Ovary (tissue), 9 donors: ENCODE results near the gene SERPINB7. TPM values are rescaled to one million over a fixed set of nuclear protein-coding genes. Genes with fewer than 3 reads are reported as not detected.

Experiments
- DNase-seq, 5 donors: peaks; one replicate each; pipeline ENCODE4 v3.0.0-alpha.2; 2019 to 2020
- H3K27ac ChIP-seq, 2 donors: fragments of 200-600 bp; one replicate each; pipeline versions ENCODE4 v1.5.1 to v1.8.0; 2019 to 2022
- H3K27me3 ChIP-seq: fragments of 200-600 bp; one replicate; pipeline ENCODE4 v1.8.0; 2022
- H3K36me3 ChIP-seq: fragments of 200-600 bp; sonication (generic); one replicate; pipeline ENCODE4 v1.5.1; 2019
- H3K4me1 ChIP-seq: one replicate; pipeline ENCODE4 v1.8.1; 2013; ENCODE audit warnings: mild to moderate bottlenecking, moderate library complexity; ENCODE audit not compliant: insufficient read depth
- H3K4me3 ChIP-seq: fragments of 200-600 bp; sonication (generic); one replicate; pipeline ENCODE4 v1.5.1; 2017
- H3K9me3 ChIP-seq, 2 donors: fragments of 200-600 bp in 1 of 2; sonication (generic) in 1 of 2; one replicate each; pipeline versions ENCODE4 v1.5.1 to v1.8.1; 2013 to 2019; ENCODE audit warnings: mild to moderate bottlenecking in 1 of 2, moderate library complexity in 1 of 2
- EP300 ChIP-seq: sonication (generic); formaldehyde crosslinking; IDR thresholded peaks from one replicate; pipeline ENCODE4 v1.6.1; 2017; ENCODE audit warnings: antibody characterized with exemption
- POLR2A ChIP-seq: fragments of 450-650 bp; IDR thresholded peaks from one replicate; pipeline ENCODE4 v1.6.1; 2017; ENCODE audit warnings: antibody characterized with exemption, mild to moderate bottlenecking, moderate library complexity
- WGBS, 3 donors: extraction: QIAGEN DNeasy Blood & Tissue Kit in 1 of 3; methylation state at CpG; one replicate each; pipeline versions ENCODE4 v1.1.5 to v1.1.7; 2013 to 2017; 5-methylcytosine and 5-hydroxymethylcytosine counted together
- intact Hi-C, 4 donors: fragments of 100-400 bp; cut with DNase I; formaldehyde crosslinking; loops; one replicate each; pipeline versions ENCODE4 v1.11.0 to v1.15.1; 2022 to 2023
- polyA plus RNA-seq, 2 donors: library from polyadenylated mRNA; stranded (reverse); fragments of 200-250 nt in 1 of 2; fragments of 350-450 nt in 1 of 2; fragmentation: Illumina TruSeq in 1 of 2; extraction: RNeasy Lipid Tissue Mini Kit (QIAGEN cat#74804) in 1 of 2; gene quantifications; one replicate each; pipeline ENCODE4 v1.2.3, GENCODE V29; 2013 to 2014
- total RNA-seq, 7 donors: library from RNA; depleted of rRNA in 2 of 7; stranded (reverse); fragments of >200 nt in 2 of 7; fragmentation: NEBNext Ultra II Directional in 3 of 7; extraction: Animal tissue kit (Norgen Biotek cat#: 25700) in 3 of 7; gene quantifications; one replicate each; pipeline versions ENCODE4 v1.1.0 to v1.2.4, GENCODE V29; 2016 to 2023
- TF ChIP-seq, protein P1 (sequence below), 3 donors: fragments of 450-650 bp in 2 of 3; fragments of 200-600 bp in 1 of 3; IDR thresholded peaks; one replicate each; pipeline versions ENCODE4 v1.5.1 to v1.8.0; 2016 to 2022; ENCODE audit warnings: antibody characterized with exemption in 3 of 3, mild to moderate bottlenecking in 1 of 3
- donor health status: DM: no; HTN: no; CAD: no; lungs with moderate emphysema.
- donor health status: DM: no; HTN: no; CAD: no.
- donor health status: Bipolar disorder and iron deficiency.
- donor health status: DM: yes; HTN: yes; CAD: no.
- donor health status: DM: no; HTN: no; CAD: no.
- donor health status: DM: yes; HTN: yes; CAD: no.

Gene SERPINB7
- total and polyA plus RNA-seq, 9 donors: 0.06 to 0.23 (median 0.10) TPM; not detected in 5

DNA sequence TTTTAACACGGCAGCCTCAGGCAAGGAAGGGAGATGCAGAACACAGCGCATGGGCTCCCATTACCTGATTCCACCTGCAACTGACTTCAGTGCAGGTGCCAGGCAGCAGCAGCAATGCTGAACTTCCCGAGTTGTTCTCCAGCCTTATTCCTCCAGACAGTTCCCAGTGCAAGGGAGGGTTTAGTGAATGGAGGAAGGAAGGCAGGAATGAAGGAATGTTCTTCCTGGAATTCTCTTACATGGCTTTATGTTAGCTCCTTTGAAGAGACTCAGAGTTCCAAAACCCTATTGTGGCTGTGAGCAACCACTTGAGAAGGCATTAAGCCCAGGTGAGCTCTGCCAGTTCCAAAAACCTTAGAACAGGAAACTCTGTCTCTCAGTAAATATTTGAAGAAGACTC lies 45.5 kb downstream of the SERPINB7 start:
- Histone ChIP-seq H3K27me3 (no peaks in the 10 kb centered on the region), H3K36me3 (no peaks in the 10 kb centered on the region), H3K9me3 (no peaks in the 10 kb centered on the region), H3K4me1 (no peaks in the 10 kb centered on the region), H3K27ac (no peak overlapping the region), H3K4me3 (no peak overlapping the region)
- TF ChIP-seq, protein P1, sequence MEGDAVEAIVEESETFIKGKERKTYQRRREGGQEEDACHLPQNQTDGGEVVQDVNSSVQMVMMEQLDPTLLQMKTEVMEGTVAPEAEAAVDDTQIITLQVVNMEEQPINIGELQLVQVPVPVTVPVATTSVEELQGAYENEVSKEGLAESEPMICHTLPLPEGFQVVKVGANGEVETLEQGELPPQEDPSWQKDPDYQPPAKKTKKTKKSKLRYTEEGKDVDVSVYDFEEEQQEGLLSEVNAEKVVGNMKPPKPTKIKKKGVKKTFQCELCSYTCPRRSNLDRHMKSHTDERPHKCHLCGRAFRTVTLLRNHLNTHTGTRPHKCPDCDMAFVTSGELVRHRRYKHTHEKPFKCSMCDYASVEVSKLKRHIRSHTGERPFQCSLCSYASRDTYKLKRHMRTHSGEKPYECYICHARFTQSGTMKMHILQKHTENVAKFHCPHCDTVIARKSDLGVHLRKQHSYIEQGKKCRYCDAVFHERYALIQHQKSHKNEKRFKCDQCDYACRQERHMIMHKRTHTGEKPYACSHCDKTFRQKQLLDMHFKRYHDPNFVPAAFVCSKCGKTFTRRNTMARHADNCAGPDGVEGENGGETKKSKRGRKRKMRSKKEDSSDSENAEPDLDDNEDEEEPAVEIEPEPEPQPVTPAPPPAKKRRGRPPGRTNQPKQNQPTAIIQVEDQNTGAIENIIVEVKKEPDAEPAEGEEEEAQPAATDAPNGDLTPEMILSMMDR (IDR thresholded peaks at IDR 0.05): no peak
- TF ChIP-seq POLR2A (no peak), EP300 (no peak)
- WGBS, 3 donors: 82 to 86% (median 83%) methylated on average over 3 of the region's 3 CpGs
- no peak for DNase-seq
- intact Hi-C loops: no loop called here

DNA sequence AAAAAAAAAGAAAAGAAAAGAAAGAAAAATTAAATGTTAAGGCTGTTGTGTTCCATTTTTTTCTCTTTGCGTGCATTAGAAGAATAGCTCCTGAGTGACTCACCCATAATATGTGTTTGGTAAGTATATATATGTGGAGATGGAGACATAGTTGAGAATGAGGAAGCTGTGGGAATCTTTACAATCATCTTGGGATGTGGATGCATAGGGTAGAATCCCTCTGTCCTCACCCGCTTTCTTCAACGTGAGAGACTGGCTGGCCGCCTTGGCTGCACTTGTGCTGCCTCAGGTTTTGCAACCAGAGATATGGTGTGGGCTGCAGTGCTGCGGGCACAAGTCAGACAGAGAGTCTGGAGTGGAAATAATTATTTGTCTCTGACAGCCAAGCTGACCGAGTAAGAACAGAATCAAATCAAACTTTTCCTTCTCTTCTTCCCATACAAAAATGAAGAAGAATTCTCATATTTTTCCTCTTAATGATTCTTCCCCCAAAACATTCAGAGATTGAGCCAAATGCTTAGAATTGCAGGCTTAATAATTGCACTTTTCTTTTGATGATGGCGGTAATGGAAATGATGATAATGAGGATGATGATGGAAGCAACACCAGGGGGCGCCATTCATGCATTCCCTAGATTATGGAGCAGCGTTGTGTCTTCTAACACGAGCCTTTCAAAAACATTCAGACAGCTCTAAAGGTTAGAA lies 48.5 kb downstream of the SERPINB7 start:
- WGBS, 3 donors: 71 to 76% (median 72%) methylated on average over 10 of the region's 10 CpGs
- Histone ChIP-seq H3K27ac (no peak overlapping the region), H3K9me3 (no peaks in the 10 kb centered on the region), H3K4me3 (no peak overlapping the region), H3K36me3 (no peaks in the 10 kb centered on the region), H3K4me1 (no peaks in the 10 kb centered on the region), H3K27me3 (no peaks in the 10 kb centered on the region)
- no peak for DNase-seq
- TF ChIP-seq EP300 (no peak), POLR2A (no peak)
- TF ChIP-seq, protein P1 (IDR thresholded peaks at IDR 0.05): no peak
- intact Hi-C loops: no loop called here

DNA sequence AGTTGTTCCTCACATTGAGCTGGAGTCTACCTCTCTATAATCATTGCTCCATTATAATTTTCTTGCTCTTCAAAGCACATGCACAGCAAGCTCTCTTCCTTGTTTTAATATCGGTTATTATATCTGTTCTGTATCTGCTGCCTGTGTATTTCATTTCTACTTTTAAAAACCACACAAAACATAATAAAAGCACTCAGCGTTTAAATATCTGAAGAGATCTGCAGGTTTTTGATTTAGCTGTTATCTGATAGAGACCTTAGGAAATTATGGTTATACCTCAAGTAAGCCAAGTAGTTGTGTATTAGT lies 49.0 kb downstream of the SERPINB7 start:
- no peaks in the 10 kb centered on the region for H3K4me1 ChIP-seq
- no peaks in the 10 kb centered on the region for H3K9me3 ChIP-seq
- no peak for DNase-seq
- no peak overlapping the region for H3K27ac ChIP-seq
- 79 to 89% (median 80%) methylated on average over 2 of the region's 2 CpGs for WGBS, 3 donors
- TF ChIP-seq EP300: no peak
- TF ChIP-seq, protein P1 (IDR thresholded peaks at IDR 0.05): no peak
- TF ChIP-seq POLR2A: no peak
- no peaks in the 10 kb centered on the region for H3K27me3 ChIP-seq
- H3K4me3 ChIP-seq: no peak overlapping the region
- H3K36me3 ChIP-seq: no peaks in the 10 kb centered on the region
- intact Hi-C loops: no loop called here

DNA sequence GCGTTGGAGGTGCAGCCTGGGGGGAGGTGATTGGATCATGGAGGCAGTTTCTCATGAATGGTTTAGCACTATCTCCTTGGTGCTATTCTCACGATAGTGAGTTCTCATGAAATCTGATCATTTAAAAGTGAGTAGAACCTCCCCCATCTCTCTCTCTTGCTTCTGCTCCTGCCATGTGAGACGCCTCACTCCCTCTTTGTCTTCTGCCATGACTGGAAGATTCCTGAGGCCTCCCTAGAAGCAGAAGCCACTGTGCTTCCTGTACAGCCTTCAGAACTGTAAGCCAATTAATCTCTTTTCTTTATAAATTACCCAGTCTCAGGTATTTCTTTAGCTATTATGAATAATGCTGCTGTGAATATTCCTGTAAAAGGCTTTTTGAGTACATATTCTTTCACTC lies 52.9 kb downstream of the SERPINB7 start:
- no peaks in the 10 kb centered on the region for H3K36me3 ChIP-seq
- TF ChIP-seq EP300 (no peak), POLR2A (no peak)
- TF ChIP-seq, protein P1 (IDR thresholded peaks at IDR 0.05): no peak
- no peaks in the 10 kb centered on the region for H3K9me3 ChIP-seq
- no peaks in the 10 kb centered on the region for H3K4me1 ChIP-seq
- intact Hi-C loops: no loop called here
- WGBS, 3 donors: 43 to 60% (median 50%) methylated on average over 3 of the region's 3 CpGs
- H3K4me3 ChIP-seq: no peak overlapping the region
- DNase-seq: no peak
- no peaks in the 10 kb centered on the region for H3K27me3 ChIP-seq
- no peak overlapping the region for H3K27ac ChIP-seq
